Osteoblast (primary cell): ENCODE measurements around the gene HPX. TPM values are rescaled to one million over a fixed set of nuclear protein-coding genes. Genes with fewer than 3 reads are reported as not detected.

Experiments used
- DNase-seq: peaks from one replicate; pipeline ENCODE4 v3.0.0; 2011; ENCODE audit warnings: low spot score, mixed read lengths; ENCODE audit not compliant: insufficient read length; ENCODE audit errors: missing footprints
- H2AFZ ChIP-seq: 2 replicates; pipeline ENCODE4 v1.6.0; 2011; ENCODE audit warnings: mild to moderate bottlenecking, low read length
- H3K27ac ChIP-seq: 2 replicates; pipeline ENCODE4 v1.5.1; 2011; ENCODE audit warnings: mild to moderate bottlenecking, low read depth, low read length, moderate library complexity
- H3K27me3 ChIP-seq: 2 replicates; pipeline ENCODE4 v1.6.0; 2012; ENCODE audit warnings: mild to moderate bottlenecking, control low read depth, inconsistent platforms, low read length, moderate library complexity; ENCODE audit not compliant: insufficient read depth
- H3K36me3 ChIP-seq: 2 replicates; pipeline ENCODE4 v1.5.1; 2011; ENCODE audit warnings: mild to moderate bottlenecking, low read length, control low read depth, moderate library complexity; ENCODE audit not compliant: insufficient read depth
- H3K4me1 ChIP-seq: 2 replicates; pipeline ENCODE4 v1.5.1; 2011; ENCODE audit warnings: mild to moderate bottlenecking, low read length, control low read depth, moderate library complexity; ENCODE audit not compliant: insufficient read depth
- H3K4me2 ChIP-seq: 2 replicates; pipeline ENCODE4 v1.6.0; 2011; ENCODE audit warnings: mild to moderate bottlenecking, low read length; ENCODE audit not compliant: insufficient read depth
- H3K4me3 ChIP-seq: fragments of 200-600 bp; sonication (generic); 3 replicates; pipeline ENCODE4 v1.5.1; 2012; ENCODE audit warnings: mild to moderate bottlenecking, low read length, inconsistent platforms; ENCODE audit not compliant: insufficient read depth
- H3K79me2 ChIP-seq: 2 replicates; pipeline ENCODE4 v1.6.0; 2012; ENCODE audit warnings: mild to moderate bottlenecking, low read length, control low read depth, inconsistent platforms; ENCODE audit not compliant: insufficient read depth
- H3K9me3 ChIP-seq: 2 replicates; pipeline ENCODE4 v1.5.1; 2011; ENCODE audit warnings: low read depth, low read length, control low read depth
- H4K20me1 ChIP-seq: 2 replicates; pipeline ENCODE4 v1.6.0; 2012; ENCODE audit warnings: mild to moderate bottlenecking, low read length, control low read depth; ENCODE audit not compliant: insufficient read depth
- total RNA-seq: library from RNA; depleted of rRNA; stranded (reverse); fragments of >200 nt; gene quantifications from 2 replicates; pipeline ENCODE4 v1.2.3, GENCODE V29; 2012
- TF ChIP-seq, protein P1 (sequence below): IDR thresholded peaks from 2 replicates; pipeline ENCODE4 v1.5.1; 2011; ENCODE audit warnings: mild to moderate bottlenecking, low read depth, low read length, moderate library complexity; ENCODE audit errors: extremely low read depth

The HPX gene
- total RNA-seq, 1 donor: 1.1 TPM

DNA sequence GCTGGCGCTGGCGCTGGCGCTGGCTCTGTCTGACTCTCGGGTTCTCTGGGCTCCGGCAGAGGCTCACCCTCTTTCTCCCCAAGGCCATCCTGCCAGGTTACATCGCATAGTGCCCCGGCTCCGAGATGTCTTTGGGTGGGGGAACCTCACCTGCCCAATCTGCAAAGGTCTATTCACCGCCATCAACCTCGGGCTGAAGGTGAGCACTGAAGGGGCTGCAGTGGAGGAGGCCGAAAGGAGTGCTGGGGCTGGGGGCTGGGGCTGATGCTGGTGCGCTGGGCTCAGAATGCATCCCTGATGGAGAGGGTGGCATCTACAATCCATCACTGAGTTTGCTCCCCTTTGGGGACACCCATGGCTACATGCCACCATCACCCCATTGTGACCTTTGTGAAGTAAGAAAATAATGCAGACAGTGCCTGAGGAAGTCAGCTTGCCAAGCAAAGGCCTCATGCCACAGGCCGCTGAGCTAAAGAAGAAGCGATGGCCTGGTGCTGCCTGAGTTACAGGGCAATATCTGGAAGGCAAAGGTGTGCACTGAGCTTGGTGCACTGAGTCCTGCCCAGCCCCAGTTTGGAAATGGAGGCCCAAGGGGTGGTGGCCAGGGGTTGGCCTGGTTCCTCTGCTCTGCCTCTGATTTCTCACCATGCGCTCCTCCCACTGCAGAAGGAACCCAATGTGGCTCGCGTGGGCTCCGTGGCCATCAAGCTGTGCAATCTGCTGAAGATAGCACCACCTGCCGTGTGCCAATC is 49.9 kb downstream of the HPX start:
- Histone ChIP-seq H3K9me3 (no peaks in the 10 kb centered on the region), H3K79me2 (peaks cover 15% of the 10 kb centered on the region), H2AFZ (peak overlapping the region; percentile 56), H3K4me1 (peaks cover 25% of the 10 kb centered on the region), H4K20me1 (no peaks in the 10 kb centered on the region), H3K4me3 (peak overlapping the region; percentile 76), H3K27me3 (no peaks in the 10 kb centered on the region), H3K36me3 (peaks cover 3% of the 10 kb centered on the region), H3K4me2 (peak overlapping the region; percentile 93), H3K27ac (peak overlapping the region; percentile 46)
- DNase-seq: no peak
- TF ChIP-seq, protein P1, sequence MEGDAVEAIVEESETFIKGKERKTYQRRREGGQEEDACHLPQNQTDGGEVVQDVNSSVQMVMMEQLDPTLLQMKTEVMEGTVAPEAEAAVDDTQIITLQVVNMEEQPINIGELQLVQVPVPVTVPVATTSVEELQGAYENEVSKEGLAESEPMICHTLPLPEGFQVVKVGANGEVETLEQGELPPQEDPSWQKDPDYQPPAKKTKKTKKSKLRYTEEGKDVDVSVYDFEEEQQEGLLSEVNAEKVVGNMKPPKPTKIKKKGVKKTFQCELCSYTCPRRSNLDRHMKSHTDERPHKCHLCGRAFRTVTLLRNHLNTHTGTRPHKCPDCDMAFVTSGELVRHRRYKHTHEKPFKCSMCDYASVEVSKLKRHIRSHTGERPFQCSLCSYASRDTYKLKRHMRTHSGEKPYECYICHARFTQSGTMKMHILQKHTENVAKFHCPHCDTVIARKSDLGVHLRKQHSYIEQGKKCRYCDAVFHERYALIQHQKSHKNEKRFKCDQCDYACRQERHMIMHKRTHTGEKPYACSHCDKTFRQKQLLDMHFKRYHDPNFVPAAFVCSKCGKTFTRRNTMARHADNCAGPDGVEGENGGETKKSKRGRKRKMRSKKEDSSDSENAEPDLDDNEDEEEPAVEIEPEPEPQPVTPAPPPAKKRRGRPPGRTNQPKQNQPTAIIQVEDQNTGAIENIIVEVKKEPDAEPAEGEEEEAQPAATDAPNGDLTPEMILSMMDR: no peak

DNA sequence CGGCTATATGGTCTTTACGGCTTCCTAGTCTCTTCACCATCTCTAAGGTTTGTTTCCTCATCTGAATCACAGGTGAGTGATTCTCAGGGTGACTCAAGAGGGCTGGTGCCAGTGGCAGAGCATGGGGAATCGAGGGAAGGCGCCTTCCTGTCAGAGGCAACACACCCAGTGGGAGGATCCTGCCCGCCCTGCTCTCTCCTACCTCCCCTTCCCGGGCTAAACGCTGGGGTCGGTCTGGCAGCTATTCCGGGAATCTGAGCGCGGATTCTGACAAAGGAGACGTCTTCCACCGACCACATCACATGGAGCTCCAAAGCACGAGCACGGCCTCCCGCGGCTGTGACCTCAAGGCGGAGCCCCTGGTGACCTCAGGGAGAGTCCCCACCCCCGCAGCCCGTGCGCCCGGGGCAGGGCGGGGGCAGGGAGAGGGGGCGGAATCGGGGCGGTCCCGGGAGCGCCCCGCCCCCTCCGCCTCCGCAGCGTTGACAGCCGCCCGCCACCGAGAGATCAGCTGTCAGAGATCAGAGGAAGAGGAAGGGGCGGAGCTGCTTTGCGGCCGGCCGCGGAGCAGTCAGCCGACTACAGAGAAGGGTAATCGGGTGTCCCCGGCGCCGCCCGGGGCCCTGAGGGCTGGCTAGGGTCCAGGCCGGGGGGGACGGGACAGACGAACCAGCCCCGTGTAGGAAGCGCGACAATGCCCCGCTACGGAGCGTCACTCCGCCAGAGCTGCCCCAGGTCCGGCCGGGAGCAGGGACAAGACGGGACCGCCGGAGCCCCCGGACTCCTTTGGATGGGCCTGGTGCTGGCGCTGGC is 50.7 kb downstream of the HPX start, which contains the start of gene SMPD1:
Gene SMPD1, plus strand, starts transcription at position 570 of the 813 bp plus-strand sequence. Its CDS starts 125 bp downstream, at position 695.
- Histone ChIP-seq H2AFZ (peak within 1 kb of the TSS; percentile 88), H3K4me2 (peak within 1 kb of the TSS; percentile 93), H3K79me2 (peaks cover 15% of the 10 kb centered on the region), H3K36me3 (peaks cover 3% of the 10 kb centered on the region), H3K27ac (peak within 1 kb of the TSS; percentile 59), H3K4me1 (peaks cover 25% of the 10 kb centered on the region), H3K9me3 (no peaks in the 10 kb centered on the region), H4K20me1 (no peaks in the 10 kb centered on the region), H3K4me3 (peak within 1 kb of the TSS; percentile 76), H3K27me3 (no peaks in the 10 kb centered on the region)
- peak; percentile 99 for DNase-seq
- TF ChIP-seq, protein P1: no peak

DNA sequence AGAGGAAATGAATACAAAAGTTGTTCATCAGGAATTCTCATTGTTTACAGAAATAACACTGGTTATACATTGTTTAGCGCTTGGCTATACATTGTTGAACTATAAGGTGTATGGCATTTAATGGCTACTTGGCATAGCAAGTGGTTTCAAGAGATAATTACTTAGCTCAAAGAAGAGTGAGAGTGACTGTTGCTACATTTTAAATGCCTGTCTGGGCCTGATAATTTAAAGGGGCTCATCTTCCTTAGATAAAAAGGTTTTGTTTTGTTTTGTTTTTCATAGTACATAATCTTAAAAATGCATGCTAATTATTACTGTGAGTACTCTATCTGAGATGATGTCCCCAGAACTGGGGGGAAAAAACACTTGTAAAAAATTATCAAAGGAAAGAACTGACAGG is 52.0 kb downstream of the HPX start:
- Histone ChIP-seq H3K9me3 (no peaks in the 10 kb centered on the region), H3K4me3 (no peak overlapping the region), H3K4me2 (no peak overlapping the region), H3K27me3 (no peaks in the 10 kb centered on the region), H3K36me3 (peaks cover 3% of the 10 kb centered on the region), H3K27ac (no peak overlapping the region), H2AFZ (peak overlapping the region; percentile 4), H4K20me1 (no peaks in the 10 kb centered on the region), H3K4me1 (peaks cover 25% of the 10 kb centered on the region), H3K79me2 (peaks cover 15% of the 10 kb centered on the region)
- no peak for DNase-seq
- TF ChIP-seq, protein P1: no peak
